Trophoblast cell (in vitro differentiated cells and primary cell): ENCODE results near the gene RYR1.

Source experiments
- DNase-seq, 2 donors: peaks; one replicate each; pipeline ENCODE4 v3.0.0-alpha.2; 2016
- H2AFZ ChIP-seq: 2 replicates; pipeline ENCODE4 v1.6.1; 2013; ENCODE audit warnings: low read length, moderate library complexity, mild to moderate bottlenecking; ENCODE audit not compliant: insufficient read depth, poor library complexity
- H2AK5ac ChIP-seq: 2 replicates; pipeline ENCODE4 v1.6.1; 2013; ENCODE audit warnings: mild to moderate bottlenecking, low read length
- H2BK120ac ChIP-seq: 2 replicates; pipeline ENCODE4 v1.6.1; 2013; ENCODE audit warnings: low read length, mild to moderate bottlenecking, moderate library complexity; ENCODE audit not compliant: insufficient read depth, poor library complexity
- H2BK12ac ChIP-seq: 2 replicates; pipeline ENCODE4 v1.6.1; 2013; ENCODE audit warnings: mild to moderate bottlenecking, low read length, moderate library complexity
- H2BK5ac ChIP-seq: 2 replicates; pipeline ENCODE4 v1.6.1; 2013; ENCODE audit warnings: low read length, low read depth, moderate library complexity, mild to moderate bottlenecking; ENCODE audit not compliant: poor library complexity
- H3K14ac ChIP-seq: 2 replicates; pipeline ENCODE4 v1.6.1; 2013; ENCODE audit warnings: mild to moderate bottlenecking, low read length
- H3K18ac ChIP-seq: 2 replicates; pipeline ENCODE4 v1.6.1; 2013; ENCODE audit warnings: mild to moderate bottlenecking, low read length
- H3K23ac ChIP-seq: 2 replicates; pipeline ENCODE4 v1.6.1; 2013; ENCODE audit warnings: low read length
- H3K27ac ChIP-seq: 2 replicates; pipeline ENCODE4 v1.5.1; 2013; ENCODE audit warnings: low read depth, mild to moderate bottlenecking, inconsistent platforms, low read length, moderate library complexity
- H3K27me3 ChIP-seq: 2 replicates; pipeline ENCODE4 v1.6.1; 2013; ENCODE audit warnings: inconsistent platforms, mild to moderate bottlenecking, low read length, moderate library complexity; ENCODE audit not compliant: insufficient read depth
- H3K36me3 ChIP-seq, 2 experiments: 1 replicate in 1 of 2; 2 replicates in 1 of 2; pipeline ENCODE4 v1.6.1; 2013; ENCODE audit warnings: low read length in 2 of 2, mild to moderate bottlenecking in 2 of 2, moderate library complexity in 1 of 2; ENCODE audit not compliant: insufficient read depth in 2 of 2, control insufficient read depth in 1 of 2
- H3K4ac ChIP-seq: 2 replicates; pipeline ENCODE4 v1.6.1; 2013; ENCODE audit warnings: low read depth, mild to moderate bottlenecking, low read length, moderate library complexity
- H3K4me1 ChIP-seq, 2 experiments: 1 replicate in 1 of 2; 2 replicates in 1 of 2; pipeline ENCODE4 v1.6.1; 2013; ENCODE audit warnings: low read length in 2 of 2, mild to moderate bottlenecking in 2 of 2, moderate library complexity in 1 of 2; ENCODE audit not compliant: insufficient read depth in 2 of 2, control insufficient read depth in 1 of 2
- H3K4me2 ChIP-seq: 2 replicates; pipeline ENCODE4 v1.6.1; 2013; ENCODE audit warnings: inconsistent platforms, mild to moderate bottlenecking, low read length, moderate library complexity
- H3K4me3 ChIP-seq: 2 replicates; pipeline ENCODE4 v1.5.1; 2013; ENCODE audit warnings: mild to moderate bottlenecking, low read depth, low read length, inconsistent platforms
- H3K79me1 ChIP-seq: one replicate; pipeline ENCODE4 v1.6.1; 2013; ENCODE audit warnings: low read length
- H3K79me2 ChIP-seq: 2 replicates; pipeline ENCODE4 v1.6.1; 2013; ENCODE audit warnings: low read length, mild to moderate bottlenecking; ENCODE audit not compliant: control insufficient read depth, insufficient read depth, poor library complexity
- H3K9ac ChIP-seq: 2 replicates; pipeline ENCODE4 v1.6.1; 2013; ENCODE audit warnings: mild to moderate bottlenecking, low read length
- H3K9me3 ChIP-seq: 2 replicates; pipeline ENCODE4 v1.6.1; 2013; ENCODE audit warnings: low read depth, mild to moderate bottlenecking, control low read depth, inconsistent platforms, low read length; ENCODE audit not compliant: insufficient read depth
- H4K12ac ChIP-seq: 2 replicates; pipeline ENCODE4 v1.6.1; 2013; ENCODE audit warnings: low read depth, mild to moderate bottlenecking, low read length, moderate library complexity
- H4K8ac ChIP-seq: 2 replicates; pipeline ENCODE4 v1.6.1; 2013; ENCODE audit warnings: low read depth, mild to moderate bottlenecking, low read length, moderate library complexity
- H4K91ac ChIP-seq: one replicate; pipeline ENCODE4 v1.6.1; 2013; ENCODE audit warnings: low read depth, mild to moderate bottlenecking, low read length, moderate library complexity
- WGBS: extraction: QIAGEN DNeasy Blood & Tissue Kit; methylation state at CpG from one replicate; pipeline ENCODE4 v1.1.7; 2013; ENCODE audit warnings: missing lambda C conversion rate; ENCODE audit not compliant: insufficient read length, insufficient coverage; ENCODE audit errors: extremely low coverage; 5-methylcytosine and 5-hydroxymethylcytosine counted together

The RYR1 gene

DNA sequence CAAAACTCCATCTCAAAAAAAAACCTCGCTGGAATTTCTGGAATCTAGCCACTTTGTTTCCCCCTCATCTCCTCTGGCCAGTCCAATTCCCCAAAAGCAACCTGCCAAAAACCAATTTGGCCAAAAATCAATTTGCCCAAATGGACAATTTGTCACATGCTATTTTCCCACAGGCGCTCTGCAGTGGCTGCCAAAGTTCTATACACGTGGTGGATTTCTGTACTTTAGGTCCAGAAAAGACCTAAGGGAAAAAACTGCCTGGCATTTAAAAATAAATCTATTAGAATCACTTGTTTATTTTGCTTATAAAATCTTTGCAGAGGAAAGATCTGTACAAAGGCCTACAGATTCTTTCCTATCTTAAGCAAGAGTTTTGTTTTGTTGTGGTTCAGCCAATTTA lies 104.9 kb downstream of the RYR1 start:
- Histone ChIP-seq H3K9ac (no peak overlapping the region), H3K4me3 (no peak overlapping the region), H2AK5ac (no peak overlapping the region), H3K23ac (no peak overlapping the region), H3K4ac (no peak overlapping the region), H3K27ac (no peak overlapping the region), H2AFZ (no peak overlapping the region), H3K4me1 (no peaks in the 10 kb centered on the region), H3K36me3 (peaks cover 0 to 2% of the 10 kb centered on the region in 2 experiments), H2BK5ac (no peak overlapping the region), H3K9me3 (peaks cover 13% of the 10 kb centered on the region), H3K18ac (no peak overlapping the region), H4K91ac (no peak overlapping the region), H3K14ac (no peak overlapping the region), H3K79me2 (no peaks in the 10 kb centered on the region), H3K27me3 (no peaks in the 10 kb centered on the region), H4K12ac (no peak overlapping the region), H3K4me2 (no peak overlapping the region), H2BK120ac (no peak overlapping the region), H3K79me1 (no peaks in the 10 kb centered on the region), H2BK12ac (no peak overlapping the region), H4K8ac (no peak overlapping the region)
- WGBS = no CpG with 5 or more reads among the region's 3 CpGs
- DNase-seq = no peak

DNA sequence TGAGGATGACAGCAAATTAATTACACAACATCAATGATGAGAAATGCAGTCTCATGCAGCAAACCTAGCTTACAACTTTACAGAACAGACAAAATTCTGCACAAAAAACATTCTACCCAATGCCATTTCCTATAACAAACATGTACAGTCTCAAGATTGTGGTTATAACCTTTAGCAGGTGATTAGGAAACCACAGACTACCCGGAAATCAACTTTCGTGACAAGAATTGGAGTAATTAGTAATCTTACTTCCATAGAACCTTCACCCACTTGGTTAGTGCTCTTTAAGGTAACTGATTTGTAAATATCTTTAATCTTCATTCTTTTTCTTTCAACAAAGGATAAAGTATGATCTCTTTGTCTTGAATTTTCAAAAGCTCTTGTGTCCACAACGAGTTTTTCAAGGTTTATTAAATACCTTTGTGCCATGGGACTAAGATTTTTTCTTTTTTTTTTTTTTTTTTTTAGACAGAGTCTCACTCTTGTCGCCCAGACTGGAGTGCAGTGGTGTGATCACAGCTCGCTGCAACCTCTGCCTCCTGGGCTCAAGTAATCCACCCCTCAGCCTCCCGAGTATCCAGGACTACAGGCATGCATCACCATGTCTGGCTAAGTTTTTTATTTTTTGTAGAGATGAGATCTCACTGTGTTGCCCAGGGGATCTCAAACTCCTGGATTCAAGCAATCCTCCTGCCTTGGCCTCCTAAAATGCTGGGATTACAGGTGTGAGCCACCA lies 105.5 kb downstream of the RYR1 start:
- Histone ChIP-seq H4K91ac (no peak overlapping the region), H3K9ac (no peak overlapping the region), H3K4ac (no peak overlapping the region), H3K23ac (no peak overlapping the region), H3K79me1 (no peaks in the 10 kb centered on the region), H2AK5ac (no peak overlapping the region), H2BK12ac (no peak overlapping the region), H3K14ac (no peak overlapping the region), H4K12ac (no peak overlapping the region), H3K36me3 (peaks cover 0 to 2% of the 10 kb centered on the region in 2 experiments), H2AFZ (no peak overlapping the region), H3K79me2 (no peaks in the 10 kb centered on the region), H4K8ac (no peak overlapping the region), H3K18ac (no peak overlapping the region), H3K4me3 (no peak overlapping the region), H3K27ac (no peak overlapping the region), H2BK5ac (no peak overlapping the region), H3K27me3 (no peaks in the 10 kb centered on the region), H3K4me1 (no peaks in the 10 kb centered on the region), H3K9me3 (peaks cover 13% of the 10 kb centered on the region), H3K4me2 (no peak overlapping the region), H2BK120ac (no peak overlapping the region)
- no peak for DNase-seq
- no CpG with 5 or more reads among the region's 6 CpGs for WGBS

- H3K27me3 ChIP-seq = no peaks in the 10 kb centered on the region
- no peak overlapping the region for H3K23ac ChIP-seq
- no peak overlapping the region for H2AFZ ChIP-seq
- no peak for DNase-seq
- no CpG with 5 or more reads among the region's 1 CpG for WGBS
- no peak overlapping the region for H2BK12ac ChIP-seq
- no peak overlapping the region for H3K4me3 ChIP-seq
- H2BK120ac ChIP-seq = no peak overlapping the region
- H3K4me2 ChIP-seq = no peak overlapping the region
- H3K27ac ChIP-seq = no peak overlapping the region
- H3K79me1 ChIP-seq = no peaks in the 10 kb centered on the region
- H3K36me3 ChIP-seq = peaks cover 0 to 2% of the 10 kb centered on the region in 2 experiments
- no peak overlapping the region for H2BK5ac ChIP-seq
- H4K12ac ChIP-seq = no peak overlapping the region
- no peak overlapping the region for H3K14ac ChIP-seq
- peaks cover 8% of the 10 kb centered on the region for H3K9me3 ChIP-seq
- H4K8ac ChIP-seq = no peak overlapping the region
- no peaks in the 10 kb centered on the region for H3K79me2 ChIP-seq
- H4K91ac ChIP-seq = no peak overlapping the region
- H3K18ac ChIP-seq = no peak overlapping the region
- H3K4me1 ChIP-seq = no peaks in the 10 kb centered on the region
- H3K4ac ChIP-seq = no peak overlapping the region
- H3K9ac ChIP-seq = no peak overlapping the region
- H2AK5ac ChIP-seq = no peak overlapping the region
These were observed 106.3 kb downstream of the RYR1 start for GRCh38 chr19:38539751-38540150.

GRCh38 chr19:38542040-38542439 lies 108.5 kb downstream of the RYR1 start:
- H3K27ac ChIP-seq = no peak overlapping the region
- no peaks in the 10 kb centered on the region for H3K79me2 ChIP-seq
- no peak overlapping the region for H2AK5ac ChIP-seq
- no peak overlapping the region for H3K14ac ChIP-seq
- no CpG with 5 or more reads among the region's 4 CpGs for WGBS
- no peak overlapping the region for H2BK120ac ChIP-seq
- no peak overlapping the region for H3K18ac ChIP-seq
- H3K4me3 ChIP-seq = no peak overlapping the region
- H3K9me3 ChIP-seq = peaks cover 2% of the 10 kb centered on the region
- no peak overlapping the region for H4K12ac ChIP-seq
- H2AFZ ChIP-seq = no peak overlapping the region
- peaks cover 0 to 2% of the 10 kb centered on the region in 2 experiments for H3K36me3 ChIP-seq
- no peak overlapping the region for H2BK12ac ChIP-seq
- no peak overlapping the region for H3K9ac ChIP-seq
- H3K27me3 ChIP-seq = no peaks in the 10 kb centered on the region
- no peak overlapping the region for H2BK5ac ChIP-seq
- no peak overlapping the region for H3K4ac ChIP-seq
- H4K8ac ChIP-seq = no peak overlapping the region
- no peak overlapping the region for H4K91ac ChIP-seq
- no peak overlapping the region for H3K23ac ChIP-seq
- no peak for DNase-seq
- H3K4me2 ChIP-seq = no peak overlapping the region
- H3K79me1 ChIP-seq = no peaks in the 10 kb centered on the region
- peaks cover 0 to 4% of the 10 kb centered on the region in 2 experiments for H3K4me1 ChIP-seq
